Ramos (cell line): ENCODE results near the gene TBC1D3E.
"Not testable (repeated sequence)": the region's sequence is repeated elsewhere in the genome, so short reads cannot be mapped to it uniquely, and the experiment has no call there.

Source experiments
- in situ Hi-C: fragments of 300-500 bp; cut with MboI; formaldehyde crosslinking; loops from one replicate; pipeline ENCODE4 v1.14.3; 2022; ENCODE audit warnings: low sequenced_read_pairs; ENCODE audit not compliant: unreplicated experiment

TBC1D3E gene

DNA sequence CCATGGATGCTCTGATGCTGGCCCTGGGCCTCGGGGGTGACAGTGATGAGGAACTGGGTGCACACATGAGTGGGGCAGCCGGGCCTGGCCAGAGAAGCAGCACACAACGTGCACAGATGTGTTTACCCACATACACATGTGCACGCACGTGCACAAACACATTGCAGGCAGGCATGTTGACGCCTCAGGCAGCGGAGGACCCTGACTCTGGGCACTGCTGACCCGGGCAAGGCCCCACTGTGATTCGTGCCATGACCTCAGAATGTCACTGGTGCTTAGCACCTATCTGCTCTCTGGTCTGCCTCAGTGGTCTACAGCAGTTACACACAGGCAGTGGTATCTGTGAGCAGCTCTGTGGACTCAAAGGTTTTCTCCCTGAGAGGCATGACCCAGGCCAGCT lies at the start of gene TBC1D3E:
Gene TBC1D3E (plus strand): TSS at position 301 of the 400 bp plus-strand sequence. CDS start 1,545 bp downstream, outside the sequence.
- in situ Hi-C loops: not testable (repeated sequence)

- in situ Hi-C loops: not testable (repeated sequence)
These were observed 40.4 kb upstream of the TBC1D3E start for GRCh38 chr17:38087344-38087743.

DNA sequence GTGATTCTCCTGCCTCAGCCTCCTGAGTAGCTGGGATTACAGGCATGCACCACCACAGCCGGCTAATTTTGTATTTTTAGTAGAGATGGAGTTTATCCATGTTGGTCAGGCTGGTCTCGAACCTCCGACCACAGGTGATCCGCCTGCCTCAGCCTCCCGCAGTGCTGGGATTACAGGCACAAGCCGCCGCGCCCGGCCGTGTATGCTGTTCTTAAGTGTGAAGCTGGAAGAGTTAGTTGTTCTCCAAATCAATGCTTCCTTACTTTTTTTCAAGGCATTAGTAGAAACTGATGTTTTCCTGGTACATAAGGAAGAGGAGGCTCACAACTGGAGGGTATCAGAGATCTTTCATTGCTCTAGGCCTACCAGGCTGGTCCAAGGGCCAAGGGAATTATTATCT lies 39.6 kb upstream of the TBC1D3E start:
- in situ Hi-C loops: not testable (repeated sequence)

- in situ Hi-C loops: not testable (repeated sequence)
These were observed 33.6 kb upstream of the TBC1D3E start for GRCh38 chr17:38094059-38094694.

DNA sequence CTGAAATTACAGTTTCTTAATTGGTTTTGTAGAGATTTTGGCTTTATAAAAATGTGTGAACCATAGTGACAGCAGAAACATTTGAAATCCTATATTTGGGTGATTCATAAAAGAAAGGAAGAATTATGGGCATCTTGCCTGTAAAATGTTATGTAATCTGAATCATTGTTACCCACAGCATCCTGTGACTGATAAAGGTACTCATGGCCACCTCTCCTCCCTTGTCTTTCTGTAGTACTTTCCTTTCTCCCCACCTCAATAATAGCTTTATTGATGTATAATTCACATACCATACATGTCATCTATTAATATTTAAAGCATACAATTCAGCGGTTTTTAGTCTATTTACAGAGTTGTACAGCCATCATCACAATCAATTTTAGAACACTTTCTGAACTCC lies 28.5 kb upstream of the TBC1D3E start:
- in situ Hi-C loops: not testable (repeated sequence)

DNA sequence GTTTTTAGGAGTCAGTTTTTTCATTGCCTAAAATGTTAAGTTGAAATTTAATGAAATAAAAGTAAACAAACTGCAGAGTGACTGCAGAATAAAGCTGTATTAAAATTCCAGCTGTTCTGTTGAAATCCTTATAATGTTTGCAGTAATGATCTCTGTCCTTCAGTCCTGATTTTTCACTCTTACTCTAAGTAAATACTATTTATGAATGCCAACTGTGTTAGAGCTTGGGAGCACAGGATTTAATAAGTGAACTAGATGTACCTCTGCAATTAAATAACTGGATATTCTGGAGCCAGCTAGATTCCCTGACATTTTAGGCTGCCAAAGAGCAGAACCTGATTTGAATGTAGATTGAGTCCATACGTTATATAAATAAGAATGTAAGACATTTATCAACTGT lies 7.9 kb upstream of the TBC1D3E start:
- in situ Hi-C loops: not testable (repeated sequence)

DNA sequence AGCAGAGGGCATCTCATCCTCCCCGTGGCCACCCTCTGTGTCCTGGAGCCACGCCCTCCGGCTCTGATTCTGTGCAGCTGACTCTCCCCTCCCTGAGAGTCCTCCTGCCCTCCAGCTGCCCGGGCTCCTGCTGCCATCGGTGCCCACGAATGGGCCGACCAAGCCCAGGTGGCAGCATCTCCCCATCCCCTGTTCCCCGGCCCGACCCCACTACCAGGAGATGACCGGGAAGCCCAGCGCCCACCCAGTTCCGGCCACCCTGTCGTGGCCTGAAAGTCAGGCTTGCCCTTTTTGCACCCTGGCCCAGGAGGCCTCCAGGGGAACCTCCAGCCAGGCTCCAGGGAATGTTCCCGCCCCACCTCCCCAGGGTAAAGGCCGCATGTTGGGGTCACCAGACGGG lies 7.1 kb downstream of the TBC1D3E start:
- in situ Hi-C loops: not testable (repeated sequence)
